Activated CD8-positive, alpha-beta memory T cell treated with anti-CD3 and anti-CD28 coated beads for 24 hours (primary cell): ENCODE data around the gene ZFYVE28.

Experiments used
- DNase-seq: peaks from one replicate; pipeline ENCODE4 v3.0.0-alpha.2; 2020

Gene ZFYVE28

DNA sequence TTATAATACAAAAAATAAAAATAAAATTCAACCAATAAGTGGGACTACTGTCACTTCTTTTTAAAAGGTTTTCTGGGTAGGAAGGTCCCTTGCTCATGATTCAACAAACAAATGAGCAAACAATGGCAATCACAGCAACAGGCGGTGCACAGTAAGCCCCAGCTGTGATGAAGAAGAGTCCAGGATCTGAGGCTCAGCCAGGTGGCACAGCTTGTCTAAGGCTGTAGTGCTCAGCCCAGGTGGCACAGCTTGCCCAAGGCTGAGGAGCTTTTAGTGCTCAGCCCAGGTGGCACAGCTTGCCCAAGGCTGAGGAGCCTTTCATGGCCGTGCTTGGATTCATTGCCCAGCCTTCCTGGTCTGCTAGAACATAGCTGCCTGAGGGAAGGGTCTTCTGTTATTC lies 75.0 kb downstream of the ZFYVE28 start:
- peak; percentile 35 for DNase-seq

DNA sequence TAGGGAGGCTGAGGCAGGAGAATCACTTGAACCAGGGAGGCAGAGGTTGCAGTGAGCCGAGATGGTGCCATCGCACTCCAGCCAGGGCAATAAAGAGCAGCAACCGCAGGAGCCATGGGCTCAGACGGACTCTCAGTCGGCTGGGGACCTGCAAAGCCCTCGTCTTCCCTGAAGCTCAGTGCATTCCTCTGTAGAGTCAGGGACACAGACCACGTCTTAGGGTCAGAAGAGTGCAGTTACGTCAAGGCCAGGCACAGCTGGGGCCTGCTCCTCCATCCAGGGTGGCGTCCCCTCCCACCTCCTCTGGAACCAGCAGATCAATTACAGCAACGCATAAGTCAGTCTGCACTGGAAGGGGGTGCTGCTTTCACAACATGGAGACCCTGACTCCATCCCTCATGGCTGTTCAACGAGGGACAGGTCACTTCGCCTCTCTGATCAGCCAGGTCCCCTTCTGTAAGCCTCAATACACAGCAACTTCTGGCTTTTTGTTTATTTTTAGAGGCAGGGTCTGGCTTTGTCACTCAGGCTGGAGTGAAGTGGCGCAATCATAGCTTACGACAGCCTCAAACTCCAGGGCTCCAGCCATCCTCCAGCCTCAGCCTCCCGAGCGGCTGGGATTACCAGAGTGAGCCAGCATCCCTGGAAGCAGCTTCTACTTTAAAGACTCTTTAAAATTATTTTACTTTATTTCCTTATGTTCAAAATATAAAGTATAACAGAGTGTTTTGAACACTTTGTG lies 76.4 kb downstream of the ZFYVE28 start:
- DNase-seq: peak; percentile 17

DNA sequence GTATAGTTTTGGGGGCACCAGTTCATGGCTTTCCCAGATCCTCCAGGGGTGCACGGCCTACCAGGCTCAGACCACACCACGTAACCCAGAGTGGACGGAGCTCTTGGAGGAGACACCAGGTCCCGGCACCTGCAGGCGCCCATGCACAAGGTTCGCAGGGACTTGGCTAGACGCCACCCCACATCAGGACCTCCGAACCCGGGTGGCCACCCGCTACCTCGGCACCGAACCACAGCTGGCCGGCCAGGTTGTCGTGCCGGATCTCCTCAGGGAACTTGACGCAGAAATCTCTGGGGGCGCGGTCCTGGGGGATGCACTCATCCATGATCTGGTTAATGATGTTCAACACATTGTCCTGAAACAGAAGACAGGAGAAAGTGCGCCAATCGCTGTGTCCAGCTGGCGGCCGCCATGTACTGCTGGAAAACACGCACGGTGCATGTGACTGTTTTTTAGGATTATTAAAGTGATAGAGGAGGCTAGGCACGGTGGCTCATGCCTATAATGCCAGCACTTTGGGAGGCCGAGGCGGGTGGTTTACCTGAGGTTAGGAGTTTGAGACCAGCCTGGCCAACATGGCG lies 77.1 kb downstream of the ZFYVE28 start:
- DNase-seq: peak; percentile 40

DNA sequence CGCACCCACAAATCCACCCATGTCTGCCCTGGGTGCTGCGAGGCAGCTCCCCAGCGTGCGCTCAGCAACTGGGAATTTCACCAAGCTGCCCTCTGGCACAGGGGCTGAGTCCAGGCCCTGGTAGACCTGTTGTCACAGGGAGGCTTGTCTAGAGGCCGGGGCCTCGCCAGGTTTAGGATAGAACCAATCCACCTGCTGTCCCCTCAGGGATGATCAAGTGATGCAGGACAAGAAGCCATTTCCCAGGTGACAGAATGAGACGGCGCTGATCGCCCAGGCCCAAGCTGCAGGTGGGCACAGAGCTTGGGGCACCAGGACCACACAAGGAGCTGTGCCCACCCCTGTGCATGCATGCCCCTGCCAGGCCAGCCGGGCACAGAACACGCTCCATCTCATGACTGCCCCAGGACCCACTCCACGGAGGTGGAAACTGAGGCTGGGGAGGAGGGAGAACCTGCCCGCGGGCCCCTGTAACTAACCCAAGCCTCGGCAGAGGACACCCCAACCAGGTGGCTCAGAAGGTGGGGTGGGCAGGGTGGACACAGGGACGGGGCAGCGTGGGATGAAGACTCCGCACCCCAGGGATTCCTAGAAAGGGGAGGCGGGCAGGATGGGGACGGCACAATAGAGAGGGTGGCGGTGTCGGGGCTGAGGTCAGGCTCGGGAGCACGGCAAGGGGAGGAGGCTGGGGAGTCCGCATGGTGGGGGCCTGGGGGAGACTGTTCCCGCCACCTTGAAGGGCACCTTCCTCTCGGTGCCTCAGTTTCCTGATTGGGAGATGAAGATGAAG lies 78.0 kb downstream of the ZFYVE28 start:
- DNase-seq: peak; percentile 49

DNA sequence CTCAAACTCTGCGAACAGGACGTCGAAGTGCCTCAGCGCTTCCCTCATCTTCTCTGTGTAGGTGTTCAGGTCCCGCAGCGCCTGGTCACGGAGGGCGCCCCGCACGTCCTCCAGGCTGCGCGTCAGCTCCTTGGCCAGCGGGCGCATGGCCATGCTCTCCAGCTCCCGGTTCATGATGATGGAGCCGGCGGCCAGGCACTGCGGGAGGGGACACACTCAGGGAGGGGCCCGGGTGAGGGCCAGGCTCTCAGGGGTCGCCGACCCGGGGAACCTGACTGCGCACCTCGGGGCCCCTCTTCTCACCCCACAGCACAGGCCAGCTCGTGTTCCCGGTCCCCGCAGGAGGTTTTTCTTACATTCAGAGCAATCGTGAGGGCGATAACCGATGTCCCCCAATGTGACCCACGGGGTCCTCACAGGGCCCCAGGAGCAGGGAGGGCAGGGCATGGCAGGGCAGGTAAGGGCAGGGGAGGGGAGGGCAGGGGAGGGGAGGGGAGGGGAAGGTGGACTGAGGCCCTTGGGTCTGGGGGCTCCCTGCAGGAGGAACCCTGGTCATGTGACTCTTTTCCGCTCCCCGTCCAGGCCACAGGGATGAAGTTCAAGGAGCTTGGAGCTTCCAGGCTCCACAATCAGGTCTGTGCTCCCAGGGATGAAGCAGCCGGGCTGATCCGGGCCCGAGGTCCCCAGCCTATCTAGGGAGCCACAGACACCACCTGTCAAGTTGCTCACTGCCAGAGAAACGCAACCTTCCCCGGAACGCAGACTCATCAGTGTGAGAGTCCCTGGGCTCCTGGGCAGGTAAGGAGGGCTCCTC lies 78.8 kb downstream of the ZFYVE28 start:
- DNase-seq: peak; percentile 49

DNA sequence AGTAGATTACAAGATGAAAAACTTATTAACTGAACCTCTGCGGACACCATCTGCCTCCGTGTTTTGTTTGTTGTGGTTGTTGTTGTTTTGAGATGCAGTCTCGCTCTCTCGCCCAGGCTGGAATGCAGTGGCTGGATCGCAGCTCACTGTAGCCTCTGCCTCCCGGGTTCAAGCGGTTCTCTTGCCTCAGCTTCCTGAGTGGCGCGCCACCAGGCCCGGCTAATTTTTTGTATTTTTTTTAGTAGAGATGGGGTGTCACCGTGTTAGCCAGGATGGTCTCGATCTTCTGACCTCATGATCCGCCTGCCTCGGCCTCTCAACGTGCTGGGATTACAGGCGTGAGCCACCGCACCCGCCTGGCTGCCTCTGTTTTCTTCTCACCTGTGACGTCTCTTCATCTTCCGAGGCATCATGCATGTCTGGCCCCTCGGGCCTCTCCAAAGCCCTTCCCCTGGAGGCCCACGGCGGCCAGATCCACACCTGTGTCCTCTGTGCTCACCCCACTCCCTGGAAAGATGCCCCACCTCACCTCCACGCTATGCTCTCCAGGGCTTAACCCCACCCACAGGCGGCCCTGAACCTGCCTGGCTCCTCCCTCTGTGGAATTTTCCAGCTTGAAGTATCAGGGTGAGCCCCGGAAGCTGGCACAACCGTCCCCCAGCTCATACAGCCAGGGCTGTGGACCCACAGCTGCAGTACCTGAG lies 79.5 kb downstream of the ZFYVE28 start:
- DNase-seq: peak; percentile 32

DNA sequence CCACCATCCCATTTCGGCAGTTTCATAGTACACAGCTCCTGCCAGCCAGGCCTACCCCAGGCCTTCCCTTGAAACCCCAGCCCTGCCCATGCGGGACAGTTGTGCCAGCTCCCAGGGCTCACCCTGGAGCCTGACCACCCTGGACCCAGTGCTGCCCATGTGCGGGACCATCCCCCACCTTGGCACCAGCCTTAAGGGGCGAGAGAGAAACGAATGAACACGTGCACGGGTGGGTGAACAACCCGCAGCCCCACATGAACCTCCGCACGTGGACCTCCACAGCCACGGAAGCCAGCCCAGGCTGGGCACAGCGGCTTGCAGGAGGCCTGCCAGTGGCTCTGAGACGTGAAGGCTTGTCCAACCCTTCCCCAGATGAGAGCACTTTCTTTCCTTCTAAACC lies 80.5 kb downstream of the ZFYVE28 start:
- DNase-seq: peak; percentile 37

DNA sequence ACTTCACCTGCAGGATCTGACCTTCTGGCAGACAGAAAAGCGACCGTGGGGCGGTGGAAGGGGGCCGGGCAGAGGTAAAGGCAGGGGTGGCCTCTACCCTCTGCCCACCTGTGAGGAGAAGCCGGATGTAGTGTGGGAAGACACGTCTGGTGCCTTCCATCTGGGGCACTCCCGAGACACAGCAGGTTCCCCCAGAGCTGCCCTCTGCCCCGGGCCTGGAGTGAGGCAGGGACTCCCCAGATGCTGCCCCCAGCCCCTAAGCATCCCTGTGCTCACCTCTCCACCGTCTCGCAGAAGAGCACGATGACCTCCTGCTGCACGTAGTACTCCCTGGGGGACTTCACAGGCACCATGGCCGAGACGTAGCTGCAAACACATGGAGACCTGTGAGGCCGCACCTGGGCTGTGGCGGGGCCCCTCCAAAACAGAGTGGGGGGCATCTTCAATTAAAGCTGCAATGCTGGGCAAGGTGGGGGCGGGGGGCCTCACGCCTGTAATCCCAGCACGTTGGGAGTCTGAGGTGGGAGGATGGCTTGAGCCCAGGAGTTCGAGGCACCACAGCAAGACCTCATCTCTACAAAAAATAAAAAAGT lies 81.2 kb downstream of the ZFYVE28 start:
- peak; percentile 45 for DNase-seq

DNA sequence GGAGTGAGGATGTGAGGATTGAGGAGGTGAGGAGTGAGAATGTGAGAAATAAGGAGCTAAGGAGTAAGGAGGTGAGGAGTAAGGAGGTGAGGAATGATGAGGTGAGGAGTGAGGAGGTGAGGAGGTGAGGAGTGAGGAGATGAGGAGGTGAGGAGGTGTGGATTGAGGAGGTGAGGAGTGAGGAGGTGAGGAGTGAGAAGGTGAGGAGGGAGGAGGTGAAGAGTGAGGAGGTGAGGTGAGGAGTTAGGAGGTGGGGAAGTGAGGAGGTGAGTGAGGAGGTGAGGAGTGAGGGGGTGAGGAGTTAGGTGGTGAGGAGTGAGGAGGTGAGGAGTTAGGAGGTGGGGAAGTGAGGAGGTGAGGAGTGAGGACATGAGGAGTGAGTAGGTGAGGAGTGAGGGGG lies 81.8 kb downstream of the ZFYVE28 start:
- no peak for DNase-seq

DNA sequence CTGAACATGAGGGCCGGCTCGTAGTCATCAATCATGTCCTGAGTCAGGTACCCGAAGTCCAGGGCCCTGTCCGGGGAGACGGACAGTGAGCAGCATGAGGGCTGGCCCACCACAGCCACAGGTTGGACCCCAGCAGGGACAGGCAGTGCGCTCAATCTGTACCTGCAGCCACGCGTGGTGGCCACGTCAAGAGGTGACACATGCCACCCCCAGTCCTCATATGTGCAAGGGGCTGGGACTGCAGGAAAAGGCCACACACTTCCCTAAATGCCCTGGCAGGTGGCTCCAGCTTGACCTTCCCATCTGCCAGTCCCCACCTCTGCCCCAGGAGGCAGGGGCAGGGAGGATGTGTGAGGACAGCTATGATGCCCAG lies 82.7 kb downstream of the ZFYVE28 start:
- DNase-seq: peak; percentile 44

DNA sequence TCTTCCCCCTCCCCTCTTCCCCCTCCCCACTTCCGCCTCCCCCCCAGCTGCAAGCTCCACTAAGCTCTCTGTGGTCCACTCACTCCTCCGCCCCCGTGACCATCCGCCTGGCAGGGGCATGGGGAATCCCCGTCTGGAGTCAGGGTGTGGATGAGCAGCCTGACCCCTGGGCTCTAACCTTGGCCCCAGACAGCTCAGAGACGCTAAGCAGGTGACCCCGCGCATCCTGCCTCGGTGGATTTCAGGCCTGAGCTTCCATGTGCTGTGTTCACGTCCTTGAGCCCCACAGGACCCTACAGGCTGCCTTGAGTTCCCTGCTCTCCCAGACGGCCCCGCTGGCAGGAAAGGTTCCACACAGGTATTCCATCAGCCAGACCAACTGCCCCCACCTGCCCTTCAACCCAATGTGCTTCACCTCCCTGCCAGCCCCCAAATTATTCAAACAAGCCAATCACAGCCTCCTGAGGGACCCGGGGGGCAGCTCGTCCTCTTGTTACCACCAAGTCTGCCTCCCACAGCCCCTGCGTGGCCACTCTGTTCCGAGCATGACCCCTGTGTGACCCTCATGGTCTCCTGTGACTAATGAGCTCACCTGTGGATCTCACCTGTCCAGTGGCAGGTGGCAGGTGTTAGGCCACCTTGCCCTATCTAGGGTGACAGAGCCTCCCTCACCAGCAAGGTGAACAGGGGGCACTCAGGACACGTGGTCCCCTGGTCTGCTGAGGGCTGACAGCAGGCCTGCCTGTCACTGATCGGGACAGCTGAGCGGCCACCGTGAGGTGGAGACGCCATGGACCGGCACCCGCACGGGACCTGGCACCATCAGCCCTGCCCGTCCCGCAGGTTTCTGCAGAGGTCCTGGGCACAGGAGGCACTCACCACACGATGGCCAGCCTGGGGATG lies 83.4 kb downstream of the ZFYVE28 start:
- peak; percentile 42 for DNase-seq

DNA sequence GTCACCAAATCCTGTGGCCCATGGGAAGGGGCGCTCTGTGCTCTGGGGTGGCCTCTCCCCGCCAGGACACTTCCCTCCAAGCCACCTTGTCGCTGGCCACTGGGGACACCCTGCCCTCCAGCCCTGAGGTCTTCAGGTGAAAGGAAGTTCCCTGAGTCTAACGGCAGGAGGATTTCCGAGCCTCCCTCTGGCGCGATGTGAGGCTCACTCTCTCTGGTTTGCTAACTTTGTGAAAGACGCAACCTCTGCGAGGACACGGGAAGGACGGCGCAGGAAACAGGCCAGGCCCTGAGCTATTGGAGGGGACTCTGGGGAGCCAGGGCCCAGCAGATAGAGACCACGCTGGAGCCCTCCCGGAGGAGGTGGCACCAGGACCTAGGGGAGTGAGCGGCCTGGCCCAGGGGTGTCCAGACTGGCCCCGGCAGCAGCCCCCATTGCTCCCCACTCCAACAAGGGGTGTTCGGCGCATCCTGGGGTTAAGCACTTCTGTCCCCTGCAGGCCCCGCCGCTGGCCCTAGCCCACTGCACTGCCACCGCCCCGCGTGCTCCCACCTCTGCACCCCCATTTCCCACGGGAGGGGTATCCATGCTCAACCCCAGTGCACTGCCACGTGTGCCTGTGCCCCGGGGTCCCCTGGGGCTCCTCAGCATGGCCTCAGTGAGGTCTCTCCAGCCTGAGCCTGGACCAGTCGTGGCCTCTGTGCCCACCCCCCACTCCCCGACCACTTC lies 84.4 kb downstream of the ZFYVE28 start:
- DNase-seq: no peak

DNA sequence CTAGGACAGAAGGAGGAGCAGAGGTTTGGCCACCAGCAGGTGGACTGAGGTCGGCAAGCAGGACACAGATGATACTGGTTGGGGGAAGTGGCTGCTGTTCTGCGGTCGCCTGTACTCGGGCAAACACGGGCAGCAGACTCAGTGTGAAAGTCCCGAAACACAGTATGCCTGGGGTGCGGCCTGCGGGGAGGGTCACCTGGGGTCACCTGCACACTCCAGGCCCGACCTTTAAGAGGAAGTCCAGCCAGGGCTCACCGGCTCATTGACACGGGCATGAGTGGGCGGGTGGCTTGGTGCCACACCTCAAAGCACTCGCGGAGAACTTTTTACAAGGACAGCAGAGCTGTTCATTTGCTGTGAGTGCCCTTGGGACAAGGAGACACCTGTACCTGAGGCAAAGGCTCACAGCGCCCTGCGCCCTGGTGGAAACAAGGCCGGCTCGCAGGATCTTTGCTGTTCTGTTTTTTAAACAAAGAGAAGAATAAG lies 85.0 kb downstream of the ZFYVE28 start:
- DNase-seq: no peak

DNA sequence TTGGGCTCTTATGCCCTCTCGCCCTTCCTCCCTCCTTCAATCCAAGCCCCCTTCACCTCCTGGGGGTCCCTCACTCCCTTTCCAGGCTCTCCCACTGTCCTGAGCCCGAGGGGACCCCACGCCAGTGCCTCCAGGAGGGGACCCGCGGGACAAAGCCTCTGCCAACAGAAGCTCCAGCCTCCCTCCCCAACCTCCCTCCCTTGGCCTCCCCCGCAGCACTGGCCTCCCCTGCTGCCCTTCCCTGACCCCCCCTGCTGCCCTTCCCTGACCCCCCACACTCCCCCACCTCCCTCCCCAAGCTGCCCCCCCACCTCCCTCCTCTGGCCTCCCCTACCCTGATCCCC lies 85.5 kb downstream of the ZFYVE28 start:
- no peak for DNase-seq

DNA sequence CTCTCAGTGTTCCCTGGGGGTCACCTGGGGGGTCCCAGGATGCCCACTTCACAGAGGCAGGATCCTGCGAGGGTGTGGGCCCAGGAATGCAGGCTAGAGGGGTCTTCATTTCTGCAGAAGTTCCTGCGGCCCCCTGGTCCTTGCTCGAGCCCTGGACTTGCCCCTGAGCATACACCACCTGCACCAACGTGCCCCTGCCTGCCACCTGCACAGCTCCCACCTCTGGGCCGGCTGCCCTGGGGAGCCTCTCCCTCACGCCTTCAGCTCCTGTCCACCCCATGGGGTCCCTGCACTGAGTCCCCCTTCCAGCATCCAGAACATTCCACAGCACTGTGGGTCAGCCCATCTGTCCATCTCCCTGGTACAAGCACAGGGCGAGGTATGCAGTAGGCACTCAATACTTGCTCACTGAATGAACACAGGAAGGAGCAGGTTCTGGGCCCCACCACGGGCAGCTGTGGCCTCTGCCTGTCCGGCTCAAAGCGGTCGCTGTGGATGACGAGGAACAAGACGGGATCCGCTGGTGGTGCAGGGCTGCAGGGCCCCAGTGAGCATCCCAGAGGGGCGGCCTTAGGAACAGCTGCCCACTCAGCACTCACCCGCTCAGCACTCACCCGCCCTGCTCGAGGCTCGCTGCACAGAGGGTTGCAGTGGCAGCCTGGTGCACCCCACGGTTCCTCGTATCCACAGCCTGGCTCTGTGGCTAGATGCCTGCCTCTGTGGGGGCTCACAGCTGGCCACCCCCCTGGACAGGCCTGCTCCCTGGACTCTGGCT lies 86.1 kb downstream of the ZFYVE28 start:
- no peak for DNase-seq

DNA sequence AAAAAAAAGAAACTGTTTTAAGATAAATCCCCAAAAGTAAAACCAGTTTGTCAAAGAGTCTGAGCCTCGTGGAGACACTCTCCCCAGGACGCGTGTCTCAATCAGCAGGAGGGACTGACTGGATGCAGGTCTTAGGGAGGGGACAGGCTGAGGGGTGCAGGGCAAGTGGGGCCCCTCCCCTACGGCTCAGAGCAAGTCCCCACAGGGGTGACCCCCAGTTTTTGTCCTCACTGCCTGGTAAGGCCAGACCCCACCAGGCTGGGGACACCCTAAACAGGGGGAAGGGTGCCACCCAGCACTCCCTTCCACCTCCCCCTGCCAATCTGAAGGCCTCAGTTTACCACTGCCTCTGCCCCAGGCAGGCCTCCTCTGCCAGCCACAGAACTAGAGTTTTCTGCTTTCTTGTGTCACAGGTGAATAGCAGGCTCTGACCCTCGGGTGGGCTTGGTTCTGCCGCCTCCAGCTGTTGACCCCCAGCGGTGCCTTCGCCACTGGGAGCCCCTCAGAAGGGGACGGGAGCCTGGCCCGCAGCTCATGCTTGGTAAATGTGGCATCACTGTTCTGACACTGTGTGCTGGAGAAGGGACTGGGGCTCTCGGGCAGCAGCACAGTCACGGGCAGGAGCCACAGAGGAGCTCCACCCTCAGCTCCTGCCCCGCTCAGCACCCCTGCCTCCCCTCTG lies 86.8 kb downstream of the ZFYVE28 start:
- no peak for DNase-seq

DNA sequence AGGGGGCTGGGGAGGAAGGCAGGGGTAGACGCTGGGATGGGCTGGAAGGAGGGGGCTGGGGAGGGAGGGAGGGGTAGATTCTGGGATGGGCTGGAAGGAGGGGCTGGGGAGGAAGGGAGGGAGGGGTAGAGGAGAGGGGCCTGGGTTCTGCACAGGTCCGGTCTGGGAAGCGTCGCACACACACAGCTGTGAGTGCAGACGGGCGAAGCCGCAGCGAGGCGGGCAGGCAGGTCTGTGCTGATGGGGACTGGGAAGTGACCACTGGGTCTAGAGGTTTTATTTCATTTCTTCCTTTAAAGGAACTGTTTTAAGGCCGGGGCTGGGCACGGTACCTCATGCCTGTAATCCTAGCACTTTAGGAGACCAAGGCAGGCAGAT lies 87.4 kb downstream of the ZFYVE28 start:
- no peak for DNase-seq

DNA sequence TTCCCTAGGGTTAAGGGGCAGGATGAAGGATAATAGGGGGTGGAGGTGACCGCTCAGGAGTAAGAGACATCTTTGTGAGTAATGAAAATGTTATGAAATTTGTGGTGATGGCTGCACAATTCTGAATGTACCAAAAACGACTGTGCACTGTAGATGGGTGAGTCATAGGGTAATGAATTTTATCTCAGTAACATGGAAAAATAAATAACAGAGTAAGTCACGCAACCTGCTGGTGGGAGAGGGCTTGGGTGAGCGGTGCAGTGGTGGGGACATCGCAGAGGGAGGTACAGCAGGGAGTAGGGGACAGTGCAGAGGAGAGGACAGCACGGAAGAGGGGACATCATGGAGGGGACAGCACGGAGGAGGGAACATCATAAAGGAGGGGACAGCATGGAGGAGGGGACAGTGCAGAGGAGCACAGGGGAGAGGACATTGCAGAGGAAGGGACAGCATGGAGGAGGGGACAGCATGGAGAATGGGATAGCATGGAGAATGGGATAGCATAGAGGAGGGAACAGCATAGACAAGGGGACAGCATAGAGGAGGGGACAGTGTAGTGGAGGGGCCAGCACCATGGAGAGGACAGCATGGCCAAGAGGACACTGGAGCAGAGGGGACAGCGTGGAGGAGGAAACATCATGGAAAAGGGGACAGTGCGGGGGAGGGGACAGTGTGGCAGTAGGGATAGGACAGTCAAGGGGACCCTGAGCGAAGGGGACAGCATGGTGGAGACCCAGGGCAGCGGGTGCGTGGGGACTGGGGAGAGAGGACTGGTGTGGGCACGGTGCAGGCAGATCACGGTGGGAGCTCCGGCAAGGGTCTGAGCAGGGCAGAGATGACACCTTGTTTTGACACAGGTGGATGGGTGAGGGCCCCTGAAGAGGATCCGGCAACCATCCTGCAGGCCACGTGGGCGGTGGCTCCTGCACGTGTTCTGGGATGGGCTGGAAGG lies 88.1 kb downstream of the ZFYVE28 start:
- DNase-seq: no peak
